Coronary artery (tissue), 2 donors: Measurements from ENCODE around the gene MAMSTR.

Source experiments
- DNase-seq: peaks from one replicate; pipeline ENCODE4 v3.0.0-alpha.2; 2017; ENCODE audit warnings: low spot score
- H3K27ac ChIP-seq, 2 donors: fragments of 200-600 bp; sonication (generic); one replicate each; pipeline ENCODE4 v1.5.1; 2016 to 2019
- H3K4me3 ChIP-seq: fragments of 200-600 bp; sonication (generic); 2 replicates; pipeline ENCODE4 v1.5.1; 2016; ENCODE audit warnings: mild to moderate bottlenecking, moderate library complexity
- TF ChIP-seq, protein P1 (sequence below): fragments of 200-600 bp; sonication (generic); IDR thresholded peaks from one replicate; pipeline ENCODE4 v1.5.1; 2019; ENCODE audit warnings: antibody characterized with exemption

The MAMSTR gene

DNA sequence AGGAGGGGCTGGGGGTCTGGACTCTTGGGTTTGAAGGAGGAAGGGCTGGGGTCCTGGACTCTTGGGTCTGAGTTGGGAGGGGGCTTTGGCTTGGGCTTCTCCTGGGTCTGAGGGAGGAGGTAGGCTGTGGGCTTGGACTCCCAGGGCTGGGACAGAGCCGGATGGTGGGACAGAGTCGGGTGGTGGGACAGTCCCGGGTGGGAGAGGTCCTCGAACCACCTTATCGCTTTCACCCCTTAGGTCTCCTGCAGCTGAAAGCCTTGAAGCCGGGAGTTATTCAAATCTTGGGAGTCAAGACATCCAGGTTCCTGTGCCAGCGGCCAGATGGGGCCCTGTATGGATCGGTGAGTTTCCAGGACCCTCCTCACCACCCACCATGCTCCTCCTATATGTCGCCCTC is 37.2 kb upstream of the MAMSTR start:
- Histone ChIP-seq H3K4me3 (no peak overlapping the region), H3K27ac (no peak overlapping the region)
- TF ChIP-seq, protein P1, sequence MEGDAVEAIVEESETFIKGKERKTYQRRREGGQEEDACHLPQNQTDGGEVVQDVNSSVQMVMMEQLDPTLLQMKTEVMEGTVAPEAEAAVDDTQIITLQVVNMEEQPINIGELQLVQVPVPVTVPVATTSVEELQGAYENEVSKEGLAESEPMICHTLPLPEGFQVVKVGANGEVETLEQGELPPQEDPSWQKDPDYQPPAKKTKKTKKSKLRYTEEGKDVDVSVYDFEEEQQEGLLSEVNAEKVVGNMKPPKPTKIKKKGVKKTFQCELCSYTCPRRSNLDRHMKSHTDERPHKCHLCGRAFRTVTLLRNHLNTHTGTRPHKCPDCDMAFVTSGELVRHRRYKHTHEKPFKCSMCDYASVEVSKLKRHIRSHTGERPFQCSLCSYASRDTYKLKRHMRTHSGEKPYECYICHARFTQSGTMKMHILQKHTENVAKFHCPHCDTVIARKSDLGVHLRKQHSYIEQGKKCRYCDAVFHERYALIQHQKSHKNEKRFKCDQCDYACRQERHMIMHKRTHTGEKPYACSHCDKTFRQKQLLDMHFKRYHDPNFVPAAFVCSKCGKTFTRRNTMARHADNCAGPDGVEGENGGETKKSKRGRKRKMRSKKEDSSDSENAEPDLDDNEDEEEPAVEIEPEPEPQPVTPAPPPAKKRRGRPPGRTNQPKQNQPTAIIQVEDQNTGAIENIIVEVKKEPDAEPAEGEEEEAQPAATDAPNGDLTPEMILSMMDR = no peak
- no peak for DNase-seq

DNA sequence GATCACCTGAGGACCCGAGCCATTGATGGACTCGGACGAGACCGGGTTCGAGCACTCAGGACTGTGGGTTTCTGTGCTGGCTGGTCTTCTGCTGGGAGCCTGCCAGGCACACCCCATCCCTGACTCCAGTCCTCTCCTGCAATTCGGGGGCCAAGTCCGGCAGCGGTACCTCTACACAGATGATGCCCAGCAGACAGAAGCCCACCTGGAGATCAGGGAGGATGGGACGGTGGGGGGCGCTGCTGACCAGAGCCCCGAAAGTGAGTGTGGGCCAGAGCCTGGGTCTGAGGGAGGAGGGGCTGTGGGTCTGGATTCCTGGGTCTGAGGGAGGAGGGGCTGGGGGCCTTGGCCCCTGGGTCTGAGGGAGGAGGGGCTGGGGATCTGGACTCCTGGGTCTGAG is 36.7 kb upstream of the MAMSTR start:
- TF ChIP-seq, protein P1 = no peak
- Histone ChIP-seq H3K4me3 (no peak overlapping the region), H3K27ac (no peak overlapping the region)
- no peak for DNase-seq

DNA sequence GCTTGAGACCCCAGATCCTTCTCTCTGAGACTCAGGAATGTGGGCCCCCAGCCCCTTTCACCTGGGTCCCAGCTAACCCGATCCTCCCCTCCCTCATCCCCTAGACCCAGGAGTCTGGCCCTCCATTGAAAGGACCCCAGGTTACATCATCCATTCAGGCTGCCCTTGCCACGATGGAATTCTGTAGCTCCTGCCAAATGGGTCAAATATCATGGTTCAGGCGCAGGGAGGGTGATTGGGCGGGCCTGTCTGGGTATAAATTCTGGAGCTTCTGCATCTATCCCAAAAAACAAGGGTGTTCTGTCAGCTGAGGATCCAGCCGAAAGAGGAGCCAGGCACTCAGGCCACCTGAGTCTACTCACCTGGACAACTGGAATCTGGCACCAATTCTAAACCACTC is 36.3 kb upstream of the MAMSTR start:
- Histone ChIP-seq H3K4me3 (no peak overlapping the region), H3K27ac (no peak overlapping the region)
- DNase-seq = no peak
- TF ChIP-seq, protein P1 = no peak

DNA sequence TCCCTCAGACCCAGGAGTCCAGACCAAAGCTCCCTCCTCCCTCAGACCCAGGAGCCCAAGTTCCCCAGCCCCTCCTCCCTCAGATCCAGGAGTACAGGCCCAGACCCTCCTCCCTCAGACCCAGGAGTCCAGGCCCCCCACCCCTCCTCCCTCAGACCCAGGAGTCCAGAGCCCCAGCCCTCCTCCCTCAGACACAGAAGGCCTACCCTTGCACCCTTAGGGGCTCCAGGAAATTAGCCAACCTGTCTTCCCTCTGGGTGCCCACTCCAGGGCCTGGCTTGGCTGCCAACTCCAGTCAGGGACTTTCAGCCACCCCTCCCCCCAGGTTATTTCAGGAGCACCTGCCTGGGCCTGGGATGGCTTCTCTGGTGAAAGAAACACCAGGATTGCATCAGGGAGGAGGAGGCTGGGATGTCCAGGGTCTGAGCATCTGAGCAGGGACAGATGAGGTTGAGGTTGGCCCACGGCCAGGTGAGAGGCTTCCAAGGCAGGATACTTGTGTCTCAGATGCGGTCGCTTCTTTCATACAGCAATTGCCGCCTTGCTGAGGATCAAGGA is 35.6 kb upstream of the MAMSTR start, which contains the start of gene FGF21:
Gene FGF21 (plus strand): TSS at position 441 of the 558 bp plus-strand sequence. CDS start 713 bp downstream, outside the sequence.
- TF ChIP-seq, protein P1 = no peak
- no peak within 1 kb of the TSS for H3K27ac ChIP-seq
- no peak for DNase-seq

DNA sequence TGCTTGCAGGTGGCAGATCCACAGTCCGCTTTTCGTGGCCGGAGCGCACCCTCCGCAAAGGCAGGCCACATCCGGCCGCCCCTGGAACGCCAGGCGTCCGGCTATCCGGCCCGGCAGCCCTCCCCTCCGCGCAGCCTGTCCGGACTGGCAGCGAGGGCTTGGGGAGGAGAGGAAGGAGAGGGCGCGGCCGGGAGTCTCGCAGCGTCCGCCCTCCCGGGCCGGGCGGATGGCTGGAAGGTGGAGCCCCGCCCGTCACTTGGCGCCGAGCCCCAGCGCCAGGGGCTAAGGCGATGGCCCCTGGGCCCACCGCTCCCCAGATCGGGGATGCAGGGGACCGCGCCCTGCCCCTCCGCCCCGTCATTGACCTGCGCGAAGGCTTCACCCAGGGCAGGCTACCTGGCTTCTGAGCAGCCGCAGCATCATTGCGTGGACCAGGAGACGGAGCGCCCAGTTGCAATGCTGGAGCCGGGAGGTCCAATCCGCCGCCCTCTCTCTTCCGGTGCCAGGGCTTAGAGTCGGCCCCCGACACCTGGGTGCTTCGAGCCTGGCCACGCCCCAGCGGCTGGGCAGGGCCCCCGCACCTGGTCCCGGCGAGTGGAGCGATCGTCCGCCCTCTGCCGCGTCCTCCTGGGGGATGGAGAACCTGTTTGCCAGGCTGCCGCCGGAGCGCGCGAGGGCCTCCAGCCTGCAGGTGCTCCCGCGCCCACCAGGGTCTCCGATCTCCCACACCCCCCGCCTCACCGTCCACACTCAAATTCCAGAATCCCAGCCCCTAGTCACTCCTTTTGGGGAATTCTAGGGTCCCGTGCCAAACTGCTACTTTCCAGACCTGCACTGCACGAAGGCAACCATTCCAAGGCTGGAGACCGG is 33.2 kb upstream of the MAMSTR start, which contains the start of gene FUT1:
Gene FUT1 (minus strand): TSS at position 146 of the 870 bp plus-strand sequence. CDS start 1,360 bp downstream, outside the sequence.
- peak within 1 kb of the TSS in 1 of 2 donors; percentile 16 for H3K27ac ChIP-seq

More for the DNA sequence above, 35.6 kb upstream of the MAMSTR start, which contains the start of gene FGF21:
- no peak within 1 kb of the TSS for H3K4me3 ChIP-seq

DNA sequence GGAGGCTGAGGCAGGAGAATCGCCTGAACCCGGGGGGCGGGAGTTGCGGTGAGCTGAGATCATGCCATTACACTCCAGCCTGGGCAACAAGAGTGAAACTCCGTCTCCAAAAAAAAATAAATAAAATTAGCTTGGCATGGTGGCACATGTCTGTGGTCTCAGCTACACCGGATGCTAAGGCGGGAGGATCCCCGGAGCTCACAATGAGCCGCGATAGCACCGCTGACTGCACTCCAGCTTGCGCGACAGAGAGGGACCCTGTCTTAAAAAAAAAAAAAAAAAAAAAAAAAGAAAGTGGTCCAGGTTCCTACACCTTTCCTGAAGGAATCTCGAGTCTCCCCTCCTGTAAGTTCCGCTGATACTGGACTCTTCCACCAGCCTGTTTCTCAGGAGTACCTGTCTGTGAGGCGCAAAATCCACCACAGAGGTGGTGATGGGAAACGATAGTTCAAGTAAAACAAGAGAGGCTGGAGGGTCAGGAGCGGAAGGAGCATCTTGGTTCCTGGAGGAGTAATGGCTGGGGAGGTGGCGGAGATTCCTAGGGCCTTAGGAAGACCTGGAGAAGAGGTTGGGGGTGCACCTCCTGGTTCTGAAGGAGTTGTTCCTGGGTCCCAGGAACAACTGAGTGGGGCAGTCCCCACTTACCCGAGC is 32.4 kb upstream of the MAMSTR start:
- TF ChIP-seq, protein P1 = no peak
- H3K27ac ChIP-seq = no peak overlapping the region
- peak overlapping the region; percentile 66 for H3K4me3 ChIP-seq
- no peak for DNase-seq

More for the DNA sequence above, 33.2 kb upstream of the MAMSTR start, which contains the start of gene FUT1:
- no peak for DNase-seq
- TF ChIP-seq, protein P1 = no peak
- peak within 1 kb of the TSS; percentile 66 for H3K4me3 ChIP-seq
